Cerebellar cortex (tissue), 1 donor: ENCODE results near the gene PRKCA.

Experiments used
- DNase-seq: peaks from one replicate; pipeline ENCODE4 v3.0.0-alpha.2; 2015; ENCODE audit warnings: low spot score

PRKCA gene

DNA sequence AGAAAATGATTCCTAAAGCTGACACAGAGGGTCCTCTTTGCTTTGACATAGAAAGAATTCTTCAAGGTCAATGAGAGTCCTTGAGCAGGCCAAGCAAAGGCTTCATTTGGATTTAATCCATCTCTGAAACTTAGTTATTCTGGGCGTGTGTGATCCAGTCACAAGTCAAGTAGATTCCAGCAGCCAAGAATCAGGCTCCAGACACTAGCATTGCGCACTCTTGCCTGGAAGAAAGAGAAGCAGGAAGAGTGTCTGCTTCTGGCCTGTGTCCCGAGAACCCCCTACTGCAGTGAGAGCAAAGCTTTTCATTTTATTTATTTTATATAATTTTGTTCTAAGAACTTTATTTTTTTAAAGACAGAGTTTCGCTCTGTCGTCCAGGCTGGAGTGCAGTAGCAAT is 444.3 kb downstream of the PRKCA start:
- DNase-seq = no peak

DNA sequence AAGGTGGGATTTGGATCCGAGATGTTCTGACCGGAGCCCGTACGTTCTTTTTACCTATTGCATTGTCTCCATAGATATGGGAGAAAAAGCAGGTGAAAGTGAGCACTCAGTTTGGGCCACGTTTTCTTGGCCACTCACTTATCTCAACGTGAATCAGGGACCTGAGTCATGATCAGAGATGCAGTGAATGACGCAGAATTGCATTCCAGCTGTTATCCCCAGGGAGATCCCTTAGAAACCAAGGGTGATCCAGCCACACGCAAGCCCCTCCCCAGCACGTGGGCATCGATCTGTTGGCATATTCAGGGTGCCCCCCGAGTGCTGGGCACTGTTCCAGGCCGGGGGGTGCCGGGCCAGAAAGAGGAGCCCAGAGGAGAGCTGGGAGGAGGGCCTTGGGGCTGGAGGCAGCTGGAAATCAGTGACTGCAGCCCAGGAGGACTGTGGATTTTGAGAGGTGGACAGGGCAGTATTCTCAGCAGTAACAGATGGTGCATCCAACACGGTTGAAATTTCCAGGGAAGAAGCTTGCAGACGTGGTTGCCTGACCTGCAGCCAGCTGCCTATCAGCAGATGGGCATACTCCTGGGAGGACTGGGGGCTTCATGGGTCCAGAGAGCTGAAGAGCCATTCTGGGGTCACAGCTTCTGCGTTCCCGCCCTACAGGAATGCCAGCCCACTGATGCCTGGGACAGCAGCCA is 445.3 kb downstream of the PRKCA start:
- DNase-seq = no peak

DNA sequence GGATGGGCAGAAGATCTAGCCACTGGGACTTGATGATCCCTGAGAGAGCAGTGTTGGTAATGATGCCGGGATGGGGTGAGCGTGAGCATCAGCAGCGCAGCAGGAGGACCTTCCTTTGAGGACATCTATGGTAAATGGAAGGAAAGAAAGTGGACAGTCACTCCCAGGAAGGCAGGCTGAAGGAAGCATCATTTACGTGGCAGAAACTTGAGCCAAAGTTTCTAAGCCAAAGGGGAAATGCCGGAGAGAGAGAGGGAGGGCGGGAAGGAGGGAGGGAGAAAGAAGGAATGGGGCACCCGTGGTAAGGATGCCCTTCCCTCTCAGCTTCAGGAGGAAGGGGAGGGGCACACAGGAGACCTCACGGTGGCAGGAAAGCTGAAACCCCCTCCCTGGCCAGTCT is 446.2 kb downstream of the PRKCA start:
- DNase-seq = no peak

DNA sequence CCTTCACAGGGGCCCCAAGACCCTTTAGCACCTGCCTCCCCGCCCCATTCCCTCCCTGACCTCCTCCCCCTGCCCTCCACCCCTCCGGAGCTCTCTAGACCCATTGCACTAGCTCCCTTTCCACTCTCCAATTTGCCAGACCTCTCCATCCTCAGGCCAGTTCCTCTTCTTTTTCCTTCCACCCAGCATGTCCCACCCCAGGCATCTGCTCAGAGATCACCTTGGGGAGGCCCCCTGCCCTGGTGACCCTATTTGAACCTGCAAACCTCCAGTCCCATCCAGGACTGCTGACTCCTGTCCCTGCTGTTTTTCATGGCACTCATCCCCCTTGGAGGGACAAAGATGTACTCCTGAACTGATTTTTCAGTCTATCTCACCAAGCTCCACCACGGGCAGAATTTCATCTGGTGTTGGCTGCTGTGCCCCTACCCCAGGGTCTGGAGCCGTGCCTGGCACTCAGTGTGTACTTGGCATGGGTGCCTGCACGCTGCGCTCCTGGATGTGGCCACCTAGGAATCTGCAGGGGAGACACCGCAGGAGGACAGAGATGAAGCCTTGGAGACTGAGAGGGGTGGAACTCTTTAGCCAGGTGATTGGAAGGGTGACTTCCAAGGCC is 446.9 kb downstream of the PRKCA start:
- DNase-seq = no peak

DNA sequence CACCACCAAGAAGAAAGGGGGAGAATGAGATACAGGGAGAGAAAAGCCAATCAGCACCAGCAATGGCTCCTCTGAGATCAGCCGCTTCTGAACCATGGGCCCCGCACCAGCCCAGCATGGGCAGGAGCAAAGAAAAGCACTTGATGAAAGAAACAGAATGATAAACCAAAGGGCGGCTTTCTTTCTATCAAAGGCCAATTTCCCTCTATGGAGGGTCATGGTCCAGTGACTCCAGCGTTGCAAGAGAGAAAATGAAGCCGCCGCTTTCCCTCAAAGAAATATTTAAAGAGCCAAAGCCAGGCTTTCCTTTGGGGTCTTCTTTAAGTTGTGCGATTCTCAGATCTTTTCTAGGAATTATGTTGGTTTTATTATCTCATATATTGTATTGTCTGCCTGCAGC is 447.7 kb downstream of the PRKCA start:
- DNase-seq = no peak

DNA sequence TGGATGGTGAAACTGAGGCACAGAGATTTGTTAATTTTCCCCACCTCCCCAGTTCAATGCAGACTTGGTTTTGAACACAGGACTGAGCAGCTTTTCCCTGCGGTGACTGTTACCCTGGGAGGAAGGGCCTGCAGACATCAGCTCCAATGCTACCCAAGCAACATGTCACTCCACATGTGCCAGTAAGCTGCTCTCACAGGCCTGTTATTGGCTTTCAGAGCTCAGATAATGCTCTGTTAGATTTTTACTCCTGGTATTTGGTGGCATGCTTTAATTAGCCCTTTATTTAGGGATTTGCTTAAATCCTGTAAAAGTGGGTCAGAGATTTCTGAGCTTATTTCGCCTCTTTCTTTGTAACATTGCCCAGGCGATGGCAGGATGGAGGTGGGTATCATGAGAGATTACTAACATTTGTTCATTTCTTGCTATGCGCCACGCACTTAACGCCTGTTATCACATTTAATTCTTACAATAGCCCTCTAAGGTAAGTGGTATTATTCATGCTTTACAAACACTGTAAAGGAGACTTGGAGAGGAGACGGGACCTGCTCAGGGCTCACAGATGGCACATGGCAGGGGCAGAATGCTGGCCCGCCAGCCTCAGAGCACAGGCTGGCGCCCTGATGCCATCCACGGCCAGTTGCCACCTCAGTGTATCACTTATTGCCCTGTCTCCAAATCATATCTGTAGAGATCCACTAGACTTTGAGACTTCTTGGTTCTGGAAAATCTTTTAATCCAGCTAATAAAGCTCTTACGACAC is 448.5 kb downstream of the PRKCA start:
- no peak for DNase-seq

DNA sequence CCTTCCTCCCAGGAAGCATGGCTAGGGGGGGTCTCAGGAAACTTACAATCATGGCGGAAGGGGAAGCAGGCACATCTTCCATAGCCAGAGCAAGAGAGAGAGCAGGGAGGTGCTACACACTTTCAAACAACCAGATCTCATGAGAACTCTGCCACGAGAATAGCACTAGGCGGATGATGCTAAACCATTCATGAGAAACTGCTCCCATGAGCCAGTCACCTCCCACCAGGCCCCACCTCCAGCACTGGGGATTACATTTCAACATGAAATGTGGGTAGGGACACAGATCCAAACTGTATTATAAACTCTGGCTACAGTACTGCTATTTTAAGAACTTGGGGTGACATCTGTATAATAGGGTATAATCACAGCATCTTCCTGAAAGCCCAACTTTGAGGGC is 449.4 kb downstream of the PRKCA start:
- no peak for DNase-seq

DNA sequence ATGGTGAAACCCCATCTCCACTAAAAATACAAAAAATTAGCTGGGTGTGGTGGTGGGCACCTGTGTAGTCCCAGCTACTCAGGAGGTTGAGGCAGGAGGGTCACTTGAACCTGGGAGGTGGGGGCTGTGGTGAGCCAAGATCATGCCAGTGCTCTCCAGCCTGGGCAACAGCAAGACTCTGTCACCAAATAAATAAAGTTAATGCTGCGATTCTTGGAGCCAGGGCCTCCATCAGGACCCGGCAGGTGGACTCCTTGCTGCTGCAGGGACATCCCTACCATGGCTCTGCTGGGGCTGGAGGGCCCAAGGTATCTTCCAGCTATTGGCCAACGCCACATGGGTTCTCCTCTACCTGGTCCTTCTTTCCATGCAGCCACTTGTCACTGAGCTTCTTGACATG is 450.0 kb downstream of the PRKCA start:
- DNase-seq = no peak

DNA sequence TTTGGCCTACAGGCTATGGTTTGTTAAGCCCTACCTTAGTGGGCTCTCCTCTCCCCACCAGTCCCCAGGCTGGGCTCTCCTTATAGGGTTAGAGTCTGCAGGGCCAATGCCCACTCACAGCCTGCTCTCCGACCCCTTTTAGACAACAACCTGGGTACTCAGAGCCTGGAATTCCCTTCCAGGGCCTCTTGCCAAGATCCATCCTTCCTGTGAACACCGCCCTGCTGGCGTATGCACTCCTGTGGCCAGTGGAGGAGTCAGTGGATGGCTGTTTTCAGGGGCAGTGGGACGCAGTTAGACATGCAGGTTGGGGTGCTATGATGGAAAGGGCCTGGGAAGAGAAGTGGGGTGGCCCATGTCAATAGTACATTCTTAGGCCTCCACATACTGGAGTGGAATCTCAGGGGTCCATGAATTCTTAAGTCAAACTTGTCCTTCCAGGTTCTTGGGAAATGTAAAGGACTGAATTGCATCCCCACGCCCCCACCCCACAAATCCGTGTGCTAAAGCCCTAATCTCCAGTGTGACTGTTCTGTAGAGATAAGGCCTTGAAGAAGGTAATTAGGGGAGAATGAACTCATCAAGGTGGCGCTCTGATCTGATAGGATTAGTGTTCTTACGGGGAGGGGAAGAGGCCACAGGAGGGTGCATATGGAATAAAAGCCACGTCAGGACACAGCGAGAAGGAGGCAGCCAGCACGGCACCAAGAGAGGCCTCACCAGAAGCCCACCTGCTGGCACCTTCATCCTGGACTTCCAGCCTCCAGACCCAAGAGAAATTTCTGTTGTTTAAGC is 450.9 kb downstream of the PRKCA start:
- DNase-seq = no peak

DNA sequence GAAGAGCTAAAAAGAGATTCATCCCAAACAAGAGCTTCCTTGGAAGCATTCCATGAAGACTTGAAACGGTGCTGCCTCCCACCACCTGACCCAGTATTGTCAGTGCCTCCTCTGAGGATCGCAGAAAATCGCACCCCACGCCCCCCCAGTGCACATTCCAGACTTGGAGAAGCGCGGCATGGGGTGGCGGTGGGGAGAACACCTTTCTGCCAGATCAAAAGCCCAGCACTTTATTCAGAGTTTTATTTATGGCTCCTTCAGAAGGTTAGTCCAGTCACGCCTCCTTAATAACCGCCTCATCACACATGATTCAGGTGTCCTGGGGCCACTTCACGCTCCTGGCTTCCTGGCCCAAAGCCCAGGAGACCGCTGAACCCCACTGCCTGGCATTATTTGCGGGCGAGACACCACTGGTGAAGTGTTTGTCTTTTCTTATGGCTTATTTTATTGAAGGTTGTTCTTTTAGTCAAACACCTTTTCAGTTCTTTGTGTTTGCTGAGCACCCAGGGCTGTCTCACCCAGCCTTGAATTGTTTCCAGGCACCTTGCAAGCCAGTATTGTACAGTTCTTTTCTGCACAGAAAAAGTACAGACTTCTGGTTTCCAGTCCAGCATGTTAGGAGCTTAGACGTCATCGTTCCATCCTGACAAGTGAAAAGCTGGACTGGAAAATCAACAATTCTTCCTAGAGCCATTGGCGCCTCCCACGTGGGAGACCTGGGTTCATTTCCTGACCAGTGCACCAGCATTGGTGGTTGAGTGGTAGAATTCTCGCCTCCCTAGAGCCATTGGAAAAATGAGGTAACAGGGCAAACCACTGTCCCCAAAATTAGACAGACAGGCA is 452.9 kb downstream of the PRKCA start:
- no peak for DNase-seq

DNA sequence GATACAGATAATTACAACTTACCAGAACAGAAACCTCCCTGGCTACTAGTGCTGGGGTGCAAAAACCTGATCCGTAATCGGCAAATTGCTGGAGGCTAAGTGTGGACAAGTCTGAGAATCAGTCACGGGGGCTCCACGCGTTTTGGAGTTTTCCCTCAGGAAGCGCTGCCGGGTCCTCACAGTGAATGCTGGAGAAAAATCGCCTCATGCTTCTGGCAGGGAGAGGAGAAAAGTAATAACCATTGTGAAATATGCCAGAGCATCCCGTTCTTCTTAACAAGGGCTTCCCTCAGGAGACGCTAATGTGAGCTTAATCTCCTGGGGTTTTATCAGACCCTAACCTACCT is 453.5 kb downstream of the PRKCA start:
- no peak for DNase-seq

DNA sequence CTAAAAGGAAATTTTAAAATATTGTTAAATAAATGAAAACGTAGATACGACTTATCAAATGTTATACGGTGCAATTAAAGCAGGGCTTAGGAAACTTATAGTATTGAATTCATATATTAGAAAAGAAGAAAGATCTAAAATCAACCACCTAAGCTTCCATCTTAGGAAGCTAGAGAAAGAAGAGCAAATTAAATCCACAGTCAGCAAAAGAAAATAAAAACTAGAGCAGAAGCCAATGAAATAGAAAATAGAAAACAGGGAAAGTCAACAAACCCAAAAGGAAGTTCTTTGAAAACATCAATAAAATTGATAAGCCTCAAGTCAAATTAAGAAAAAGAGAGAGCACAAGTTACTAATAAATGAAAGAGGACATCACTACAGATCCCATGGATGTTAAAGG is 457.9 kb downstream of the PRKCA start:
- no peak for DNase-seq

DNA sequence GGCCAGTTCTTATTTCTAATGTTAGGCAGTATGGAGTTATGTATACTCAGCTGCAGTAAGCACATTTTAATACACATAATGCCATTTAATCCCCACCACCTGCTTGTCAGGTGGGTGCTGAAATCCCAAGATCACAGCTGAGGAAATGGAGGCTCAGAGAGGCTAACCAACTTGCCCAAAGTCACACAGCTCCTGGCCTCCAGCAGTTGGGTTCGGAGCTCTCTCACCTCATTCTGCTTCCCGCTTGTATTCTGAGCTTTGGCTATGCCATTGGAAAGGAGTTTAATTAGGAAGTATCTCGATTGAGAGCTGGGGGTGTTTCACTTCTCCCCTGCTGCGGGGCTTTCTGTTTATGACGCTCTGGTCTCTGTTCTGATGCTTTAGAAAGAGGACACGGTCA is 459.9 kb downstream of the PRKCA start:
- no peak for DNase-seq

DNA sequence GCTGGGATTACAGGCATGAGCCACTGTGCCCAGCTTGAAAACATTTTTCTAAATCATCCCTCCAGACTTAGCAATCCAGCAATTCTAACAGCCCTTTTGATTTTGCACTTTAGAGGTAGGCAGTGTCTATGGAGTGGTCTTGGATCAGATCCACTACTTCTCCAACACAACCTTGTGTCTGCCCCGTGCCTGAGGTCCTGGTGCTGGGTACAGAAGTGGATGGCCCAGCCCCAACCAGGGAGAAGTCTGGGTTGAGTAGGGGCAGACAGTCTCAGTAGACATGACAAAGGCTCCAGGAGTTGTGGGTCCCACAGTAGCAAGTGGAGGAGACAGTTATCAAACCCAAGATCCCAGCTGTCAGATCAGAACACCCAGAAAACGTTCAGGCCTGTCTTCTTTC is 460.6 kb downstream of the PRKCA start:
- no peak for DNase-seq

DNA sequence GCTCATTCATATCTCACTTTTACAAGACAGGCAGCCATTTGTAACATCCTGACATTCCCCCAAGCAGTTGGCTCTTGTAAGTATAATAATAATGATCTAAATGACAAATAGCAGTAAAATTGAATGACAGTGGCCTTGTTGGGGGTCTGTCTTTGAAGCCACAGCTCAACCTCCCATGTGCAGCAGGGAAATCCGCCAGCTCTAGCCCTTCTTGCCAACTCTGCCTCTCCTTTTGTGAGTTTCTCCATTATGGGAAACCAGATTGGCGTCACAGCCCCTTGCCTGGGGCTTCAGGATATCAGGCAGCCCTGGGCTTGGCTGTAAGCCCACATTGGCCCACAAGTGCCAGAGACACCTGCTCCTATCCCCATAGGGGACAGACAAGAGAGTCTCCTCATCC is 462.1 kb downstream of the PRKCA start:
- DNase-seq = no peak

DNA sequence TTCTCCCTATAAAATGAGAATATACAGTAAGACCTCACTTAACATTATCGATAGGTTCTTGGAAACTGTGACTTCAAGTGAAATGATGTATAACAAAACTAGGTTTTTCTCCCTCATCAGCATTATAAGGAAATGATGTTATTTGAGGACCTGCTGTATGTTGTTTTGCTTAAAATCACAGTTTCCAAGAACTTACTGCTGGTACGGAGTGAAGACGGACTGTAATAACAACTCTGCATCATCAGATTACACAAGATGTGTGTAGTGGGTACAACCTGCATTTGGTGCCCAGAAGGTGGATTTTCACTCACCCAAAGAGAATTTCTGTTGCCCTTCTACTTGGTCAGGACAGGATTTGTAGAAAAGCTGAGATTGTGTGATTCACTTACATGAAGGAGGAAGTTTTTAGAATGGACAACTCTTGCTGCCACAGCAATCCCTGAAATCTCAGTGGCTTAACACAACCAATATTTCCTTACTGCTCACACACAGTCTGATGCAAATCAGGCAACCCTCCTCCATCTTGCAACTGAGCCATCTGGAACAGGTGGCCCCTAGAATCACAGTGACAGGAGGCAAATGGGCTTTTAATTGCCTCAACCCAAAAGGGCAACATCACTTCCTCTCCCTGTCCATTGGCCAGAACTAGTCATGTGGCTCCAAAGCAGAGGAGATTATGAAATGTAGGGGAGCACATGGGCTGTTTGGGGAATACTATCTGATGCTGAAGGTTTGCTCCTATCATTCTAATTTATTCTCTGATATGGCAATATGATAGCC is 464.9 kb downstream of the PRKCA start:
- no peak for DNase-seq

DNA sequence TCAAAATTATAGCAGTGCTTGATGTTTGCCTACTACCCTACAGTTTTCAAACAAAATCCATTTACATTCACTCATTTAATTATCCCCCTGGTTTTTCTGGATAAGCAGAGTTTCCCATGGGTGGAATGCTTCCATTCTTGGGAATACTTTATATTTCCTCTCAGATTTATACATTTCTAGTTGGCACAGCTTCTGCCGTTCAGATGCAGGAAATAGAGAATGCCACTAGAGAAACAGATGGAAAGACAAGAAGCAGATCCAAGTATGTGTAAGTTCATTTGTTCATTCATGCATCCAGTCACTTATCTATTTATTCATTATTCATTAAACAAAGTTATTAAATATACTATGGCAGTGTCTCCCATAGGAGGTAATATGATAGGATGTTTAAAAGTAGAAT is 467.5 kb downstream of the PRKCA start:
- no peak for DNase-seq

DNA sequence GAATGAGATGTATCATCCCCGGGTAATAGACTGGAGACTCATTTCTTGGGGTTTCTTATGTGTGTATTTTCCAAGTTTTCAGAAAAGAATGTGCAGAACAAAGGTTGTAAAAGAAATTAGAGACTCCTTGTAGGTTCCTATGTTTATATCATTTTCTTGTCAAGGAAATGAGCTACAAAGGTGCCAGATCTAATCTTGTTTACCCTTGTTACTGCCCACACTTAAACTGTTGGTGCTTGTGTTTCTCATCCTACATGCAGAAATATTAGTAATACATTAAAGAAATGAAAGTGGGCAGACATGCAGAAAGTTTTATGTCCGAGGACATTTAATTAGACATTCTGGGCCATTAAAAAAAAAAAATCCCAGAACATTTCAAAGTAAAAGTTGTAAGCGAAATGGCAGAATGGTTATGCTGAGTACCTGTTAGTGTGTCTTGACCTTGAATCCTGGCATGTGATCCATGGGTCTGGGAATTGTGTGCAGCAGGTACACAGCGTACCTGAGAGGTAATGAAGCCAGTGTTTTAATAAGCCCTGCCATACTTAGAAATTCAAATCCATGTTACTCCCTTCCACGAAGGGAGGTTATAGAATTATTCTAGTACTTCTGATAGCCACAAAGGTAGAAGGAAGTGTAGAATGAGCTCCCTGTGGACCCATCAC is 469.9 kb downstream of the PRKCA start:
- no peak for DNase-seq

DNA sequence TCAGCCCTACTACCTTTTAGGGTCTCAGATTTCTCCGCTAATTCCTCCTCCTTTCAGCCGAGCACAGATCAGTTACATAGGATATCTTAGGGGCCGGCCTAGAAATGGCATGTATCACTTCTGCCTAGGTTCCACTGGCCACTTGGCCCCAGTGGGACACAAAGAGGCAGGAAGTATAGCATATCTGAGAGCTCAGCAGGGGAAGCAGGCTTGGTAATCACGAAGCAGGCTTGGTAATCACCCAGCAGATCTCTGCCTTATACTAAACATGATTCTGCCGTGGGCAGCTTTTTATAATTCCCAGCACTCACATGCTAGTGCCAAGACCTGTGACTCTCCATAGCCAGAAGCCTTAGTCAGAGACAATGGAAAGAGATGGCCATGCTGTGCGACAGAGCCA is 472.9 kb downstream of the PRKCA start:
- no peak for DNase-seq

DNA sequence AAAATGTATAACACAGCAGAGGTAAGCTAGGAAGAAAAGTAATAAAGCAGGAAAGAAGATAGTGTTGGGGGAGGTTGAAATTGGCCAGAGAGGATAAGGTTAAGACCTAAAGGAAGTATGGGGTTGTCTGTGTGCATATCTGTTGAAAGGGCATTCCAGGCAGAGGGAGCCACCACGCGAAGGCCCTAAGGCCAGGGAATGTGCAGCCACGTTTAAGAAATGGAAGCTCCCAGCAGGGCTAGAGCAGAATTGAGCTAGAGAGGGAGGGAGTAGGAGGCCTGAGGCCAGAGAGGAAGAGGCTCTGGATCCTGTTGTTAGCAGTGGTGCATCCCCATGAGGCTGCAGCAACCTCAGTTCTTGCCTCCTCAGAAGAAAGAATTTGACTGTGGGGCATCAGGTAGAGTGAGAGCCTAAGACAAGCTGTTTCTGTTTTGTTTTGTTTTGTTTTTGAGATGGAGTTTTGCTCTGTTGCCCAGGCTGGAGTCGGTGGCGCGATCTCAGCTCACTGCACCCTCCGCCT is 473.5 kb downstream of the PRKCA start:
- no peak for DNase-seq
